ENCODE data around the gene ZCCHC7.
"Not testable (repeated sequence)": the region's sequence is repeated elsewhere in the genome, so short reads cannot be mapped to it uniquely, and the experiment has no call there.

Gene ZCCHC7

GRCh38 chr9:37293664-37294524 lies 173.5 kb downstream of the ZCCHC7 start:
- DNase-seq (ENCODE audit: low read depth in 2 of 2) = no peak

- no peak for DNase-seq (ENCODE audit: low read depth in 2 of 2)
Observed at GRCh38 chr9:37295178-37295577, 174.8 kb downstream of the ZCCHC7 start.

- DNase-seq (ENCODE audit: low read depth in 2 of 2) = no peak
Observed at GRCh38 chr9:37295796-37296195, 175.4 kb downstream of the ZCCHC7 start.

GRCh38 chr9:37297592-37297991 lies 177.2 kb downstream of the ZCCHC7 start:
- DNase-seq (ENCODE audit: low read depth in 2 of 2) = no peak

GRCh38 chr9:37300620-37301019 lies 180.2 kb downstream of the ZCCHC7 start:
- no peak for DNase-seq (ENCODE audit: low read depth in 2 of 2)

- DNase-seq (ENCODE audit: low read depth in 2 of 2) = no peak
Observed at GRCh38 chr9:37301042-37301853, 180.9 kb downstream of the ZCCHC7 start.

GRCh38 chr9:37301854-37302172 lies 181.4 kb downstream of the ZCCHC7 start:
- no peak for DNase-seq (ENCODE audit: low read depth in 2 of 2)

- DNase-seq (ENCODE audit: low read depth in 2 of 2) = peak in 1 of 2 donors; percentile 11
Observed at GRCh38 chr9:37302277-37302676, 181.9 kb downstream of the ZCCHC7 start.

- not testable (repeated sequence) for DNase-seq (ENCODE audit: low read depth in 2 of 2)
Observed at GRCh38 chr9:37303272-37303671, 182.9 kb downstream of the ZCCHC7 start.

GRCh38 chr9:37309136-37309535 lies 188.8 kb downstream of the ZCCHC7 start:
- no peak for DNase-seq (ENCODE audit: low read depth in 2 of 2)

GRCh38 chr9:37311938-37312708 lies 191.7 kb downstream of the ZCCHC7 start:
- no peak for DNase-seq (ENCODE audit: low read depth in 2 of 2)

GRCh38 chr9:37324261-37324683 lies 203.9 kb downstream of the ZCCHC7 start:
- no peak for DNase-seq (ENCODE audit: low read depth in 2 of 2)

- no peak for DNase-seq (ENCODE audit: low read depth in 2 of 2)
Observed at GRCh38 chr9:37324691-37325490, 204.5 kb downstream of the ZCCHC7 start.

GRCh38 chr9:37325778-37326177 lies 205.4 kb downstream of the ZCCHC7 start:
- no peak for DNase-seq (ENCODE audit: low read depth in 2 of 2)

- no peak for DNase-seq (ENCODE audit: low read depth in 2 of 2)
Observed at GRCh38 chr9:37327553-37327952, 207.2 kb downstream of the ZCCHC7 start.

GRCh38 chr9:37328556-37329227 lies 208.3 kb downstream of the ZCCHC7 start:
- no peak for DNase-seq (ENCODE audit: low read depth in 2 of 2)

GRCh38 chr9:37329576-37329975 lies 209.2 kb downstream of the ZCCHC7 start:
- no peak for DNase-seq (ENCODE audit: low read depth in 2 of 2)

GRCh38 chr9:37331871-37332270 lies 211.5 kb downstream of the ZCCHC7 start:
- no peak for DNase-seq (ENCODE audit: low read depth in 2 of 2)

- no peak for DNase-seq (ENCODE audit: low read depth in 2 of 2)
Observed at GRCh38 chr9:37332578-37332977, 212.2 kb downstream of the ZCCHC7 start.

GRCh38 chr9:37333288-37333687 lies 212.9 kb downstream of the ZCCHC7 start:
- no peak for DNase-seq (ENCODE audit: low read depth in 2 of 2)

- no peak for DNase-seq (ENCODE audit: low read depth in 2 of 2)
Observed at GRCh38 chr9:37335238-37335637, 214.9 kb downstream of the ZCCHC7 start.
